ENCODE data around the gene C1QTNF7.
A peak's percentile ranks its signal among the peaks of the same experiment; 100 is the strongest.

The C1QTNF7 gene, protein sequence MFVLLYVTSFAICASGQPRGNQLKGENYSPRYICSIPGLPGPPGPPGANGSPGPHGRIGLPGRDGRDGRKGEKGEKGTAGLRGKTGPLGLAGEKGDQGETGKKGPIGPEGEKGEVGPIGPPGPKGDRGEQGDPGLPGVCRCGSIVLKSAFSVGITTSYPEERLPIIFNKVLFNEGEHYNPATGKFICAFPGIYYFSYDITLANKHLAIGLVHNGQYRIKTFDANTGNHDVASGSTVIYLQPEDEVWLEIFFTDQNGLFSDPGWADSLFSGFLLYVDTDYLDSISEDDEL

DNA sequence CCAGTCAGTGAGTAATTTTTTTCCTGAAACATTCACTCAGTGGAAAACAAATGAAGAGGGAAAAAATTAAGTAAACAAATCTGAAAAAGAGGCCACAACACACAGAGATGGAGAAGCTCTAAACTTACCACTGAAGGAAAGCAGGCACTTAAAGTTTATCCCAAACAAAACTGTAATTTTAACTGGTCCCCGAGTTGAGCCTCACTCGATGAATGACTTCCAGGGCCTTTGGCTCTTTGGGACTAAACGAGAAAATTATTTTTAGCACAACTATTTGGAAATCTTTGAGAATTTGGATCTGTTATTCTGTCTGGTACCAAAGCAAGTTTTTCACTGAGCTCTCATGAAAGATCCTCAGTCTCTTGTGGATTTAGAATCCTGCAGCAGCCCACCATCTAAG, at the start of gene C1QTNF7:
Gene C1QTNF7, plus strand, starts transcription at position 333 of the 400 bp plus-strand sequence. CDS start 7,711 bp downstream, outside the sequence.
- no peak for DNase-seq (ENCODE audit: low read depth in 2 of 2)

DNA sequence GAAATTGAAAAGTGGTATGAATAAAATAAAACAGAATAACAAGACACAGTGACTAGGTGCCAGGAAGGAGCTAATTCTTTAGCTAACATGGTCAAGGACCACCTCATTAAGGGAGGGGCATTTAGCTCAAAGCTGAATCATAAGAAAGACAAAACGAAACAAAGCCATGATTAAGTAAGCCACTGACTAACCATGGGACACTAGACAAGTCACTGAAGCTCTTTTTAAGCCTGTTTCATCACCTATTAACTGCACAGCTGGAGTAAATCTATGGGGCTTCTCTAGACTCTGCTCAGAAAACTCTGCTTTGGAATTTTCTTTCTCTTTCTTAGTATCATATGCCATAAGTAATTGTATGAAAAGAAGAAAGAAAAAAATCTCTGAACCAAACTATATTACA, 49.8 kb upstream of the C1QTNF7 start:
- DNase-seq (ENCODE audit: low read depth in 2 of 2): no peak

DNA sequence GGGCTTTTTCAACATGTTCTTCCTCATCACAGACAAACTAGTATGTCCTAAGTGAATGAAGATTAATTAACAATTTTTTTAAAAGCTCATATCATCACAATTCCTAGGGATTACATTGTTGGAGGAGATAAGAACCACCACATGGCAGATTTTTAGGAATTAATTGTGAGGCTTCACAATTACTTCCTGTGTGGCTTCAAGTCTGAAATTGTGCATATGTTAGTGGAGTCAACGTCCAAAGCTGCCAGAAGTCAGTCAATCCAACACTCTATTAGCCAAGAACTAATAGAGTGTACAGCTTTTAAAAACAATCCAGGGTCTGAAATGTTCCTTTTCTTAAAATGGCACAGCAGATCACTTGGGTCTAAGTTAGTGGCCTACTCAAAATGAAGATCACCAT, 49.3 kb upstream of the C1QTNF7 start:
- no peak for DNase-seq (ENCODE audit: low read depth in 2 of 2)

DNA sequence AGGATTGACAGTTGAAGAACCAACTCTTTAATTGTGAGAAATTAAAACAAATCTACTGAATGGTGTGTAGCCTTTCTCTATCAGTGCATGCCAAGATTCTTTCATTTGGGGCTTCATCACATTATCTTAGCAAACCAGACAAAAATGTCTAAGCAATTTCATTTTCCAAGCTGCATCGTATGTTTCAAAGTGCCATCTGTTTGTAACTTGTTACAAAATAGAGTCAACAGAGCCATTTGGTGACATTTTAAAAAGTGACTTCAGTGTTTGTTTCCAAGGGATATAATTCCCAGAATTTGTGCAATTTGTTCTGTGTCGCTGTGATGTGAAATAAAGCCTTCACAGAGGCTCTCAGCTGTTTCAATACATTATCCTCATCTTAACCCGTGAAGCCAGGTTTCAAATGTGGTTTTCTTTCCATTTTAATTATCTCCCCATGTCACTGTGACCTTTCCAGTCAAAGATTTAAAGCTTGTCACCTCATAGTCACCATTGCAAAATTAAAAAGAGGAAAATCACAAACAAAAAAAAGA, 46.0 kb upstream of the C1QTNF7 start:
- DNase-seq (ENCODE audit: low read depth in 2 of 2): no peak

DNA sequence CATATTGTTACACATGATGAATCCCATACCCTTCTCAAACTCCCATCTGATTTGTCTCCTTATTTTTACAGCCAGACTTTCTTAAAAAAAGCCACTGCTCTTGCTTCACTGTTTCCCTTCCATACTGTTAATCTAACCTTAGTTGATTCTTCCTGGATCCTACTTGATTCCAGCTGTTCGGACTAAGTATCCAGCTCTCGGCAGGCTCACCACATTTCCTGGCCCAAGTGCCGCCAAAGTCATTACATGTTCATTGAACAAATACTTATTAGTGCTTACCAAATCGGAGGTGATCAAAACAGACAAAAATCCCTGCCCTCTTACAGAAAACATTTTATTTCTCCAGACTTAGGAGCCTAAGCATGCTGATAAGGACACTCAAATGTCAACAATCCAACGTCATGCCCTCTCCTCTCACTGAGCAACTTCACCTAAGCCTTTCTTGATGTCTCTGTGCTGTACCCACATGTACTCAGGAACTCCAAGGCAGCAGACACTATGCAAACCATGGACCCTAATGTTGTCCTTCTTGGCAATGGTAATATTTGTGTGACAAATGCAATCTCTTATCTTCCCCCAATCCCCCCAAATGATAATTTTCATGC, 45.1 kb upstream of the C1QTNF7 start:
- DNase-seq (ENCODE audit: low read depth in 2 of 2): no peak

DNA sequence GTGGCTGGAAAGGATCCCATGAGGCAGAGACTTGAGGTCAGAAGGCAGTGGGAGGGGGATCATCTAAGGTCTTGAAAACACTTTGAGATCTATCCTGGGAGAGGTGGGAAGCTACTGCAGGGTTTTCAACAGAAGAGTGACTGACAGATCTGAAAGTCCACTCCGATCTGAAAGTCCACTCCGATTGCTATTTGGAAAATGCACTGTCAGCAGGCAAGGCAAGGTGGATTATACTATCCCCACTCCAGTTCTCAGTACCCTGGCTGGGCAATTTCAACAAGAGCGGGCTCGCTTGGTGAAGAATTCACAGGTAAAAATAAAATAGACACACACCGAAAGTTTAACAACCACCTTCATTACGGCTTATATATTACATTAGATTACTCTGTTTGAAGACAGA, 42.3 kb upstream of the C1QTNF7 start:
- no peak for DNase-seq (ENCODE audit: low read depth in 2 of 2)

DNA sequence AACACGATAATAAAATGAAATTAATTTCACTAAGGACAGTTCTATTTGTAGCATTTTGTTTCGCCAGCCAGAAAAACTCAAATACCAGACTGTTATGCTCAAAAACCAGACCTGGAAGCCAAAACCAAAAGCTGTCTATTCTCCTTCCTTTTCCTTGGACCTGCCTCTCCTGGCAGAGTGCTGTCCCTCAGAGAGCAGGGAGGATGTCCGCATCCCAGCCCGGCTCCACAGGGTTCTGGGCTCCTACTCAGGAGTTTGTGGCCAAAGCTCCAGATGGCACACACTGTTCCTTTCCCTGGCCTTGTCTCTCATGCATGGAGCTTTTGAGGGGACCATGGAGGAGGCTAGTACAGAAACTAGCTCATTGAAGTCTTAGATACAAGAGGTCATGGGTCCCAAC, 41.9 kb upstream of the C1QTNF7 start:
- DNase-seq (ENCODE audit: low read depth in 2 of 2): no peak

DNA sequence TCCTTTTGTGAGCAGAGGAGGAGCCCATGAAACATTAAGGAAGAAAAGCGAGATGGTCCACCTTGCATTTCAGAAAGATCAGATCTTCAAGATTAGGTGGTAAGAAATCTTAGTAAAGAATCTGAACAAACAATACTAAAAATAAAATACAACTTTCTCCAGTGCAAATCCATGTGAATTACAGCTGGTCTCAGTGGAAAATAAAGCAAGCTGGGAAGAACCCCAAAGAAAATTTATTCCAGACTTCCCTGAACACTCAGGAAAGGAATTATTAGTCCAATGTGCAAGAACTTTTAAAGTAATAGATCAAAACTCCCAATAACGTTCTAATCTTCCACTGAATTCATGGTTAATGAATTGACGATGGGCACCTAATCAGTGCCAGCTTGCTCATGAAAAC, 37.3 kb upstream of the C1QTNF7 start:
- DNase-seq (ENCODE audit: low read depth in 2 of 2): no peak

DNA sequence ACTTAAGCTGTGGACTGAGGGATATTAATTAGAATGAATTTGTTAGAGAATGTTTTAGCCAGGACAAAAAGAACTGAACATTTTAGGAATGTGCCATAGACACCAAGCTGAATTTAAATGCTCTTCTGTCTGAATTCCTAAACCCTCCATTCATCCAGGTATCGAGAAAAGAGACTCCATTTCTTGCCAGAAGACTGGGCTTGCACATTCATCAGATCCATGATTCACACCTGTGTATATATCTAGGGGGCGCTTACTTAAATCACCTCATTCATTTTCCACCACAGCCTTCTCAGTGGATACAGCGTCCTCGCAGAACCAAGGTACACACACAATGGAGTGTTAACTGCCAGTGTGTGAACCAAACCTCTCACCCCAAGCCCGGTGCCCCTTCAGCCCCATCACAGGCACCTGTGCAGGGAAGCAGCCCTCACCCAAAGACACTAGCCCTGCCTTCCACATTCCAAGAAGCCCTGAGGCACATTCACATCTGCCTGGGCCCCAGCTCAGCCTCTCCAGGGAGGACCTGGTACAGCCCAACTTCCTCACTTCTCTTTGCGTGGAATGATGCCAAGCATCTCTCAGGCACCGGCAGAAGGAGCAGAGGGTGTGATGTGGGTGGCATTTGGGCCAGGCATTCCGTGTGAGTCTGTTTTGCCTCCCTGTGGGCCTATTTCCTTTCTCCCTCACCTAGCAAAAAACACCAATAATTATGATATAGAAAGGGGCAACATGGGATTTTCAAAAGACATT, 35.6 kb upstream of the C1QTNF7 start:
- no peak for DNase-seq (ENCODE audit: low read depth in 2 of 2)

DNA sequence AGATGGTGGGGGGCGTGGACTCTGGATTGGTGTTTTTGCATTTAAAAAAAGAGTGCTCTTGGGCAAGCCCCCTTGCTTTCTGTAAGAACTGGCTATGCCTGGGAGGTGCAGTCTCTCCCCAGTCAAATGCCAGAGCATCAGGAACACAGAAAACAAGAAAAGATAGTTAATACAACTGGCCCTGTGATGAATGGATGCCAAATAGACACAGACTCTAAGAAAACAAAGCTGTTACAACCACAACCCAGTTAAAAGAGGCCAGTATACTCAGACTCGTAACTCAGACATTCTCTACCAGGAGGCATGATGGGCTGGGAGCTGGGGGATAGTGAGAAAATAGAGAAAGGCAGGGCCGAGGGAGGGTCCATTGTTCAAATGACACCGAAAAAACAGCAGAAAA, 32.5 kb upstream of the C1QTNF7 start:
- DNase-seq (ENCODE audit: low read depth in 2 of 2): no peak

DNA sequence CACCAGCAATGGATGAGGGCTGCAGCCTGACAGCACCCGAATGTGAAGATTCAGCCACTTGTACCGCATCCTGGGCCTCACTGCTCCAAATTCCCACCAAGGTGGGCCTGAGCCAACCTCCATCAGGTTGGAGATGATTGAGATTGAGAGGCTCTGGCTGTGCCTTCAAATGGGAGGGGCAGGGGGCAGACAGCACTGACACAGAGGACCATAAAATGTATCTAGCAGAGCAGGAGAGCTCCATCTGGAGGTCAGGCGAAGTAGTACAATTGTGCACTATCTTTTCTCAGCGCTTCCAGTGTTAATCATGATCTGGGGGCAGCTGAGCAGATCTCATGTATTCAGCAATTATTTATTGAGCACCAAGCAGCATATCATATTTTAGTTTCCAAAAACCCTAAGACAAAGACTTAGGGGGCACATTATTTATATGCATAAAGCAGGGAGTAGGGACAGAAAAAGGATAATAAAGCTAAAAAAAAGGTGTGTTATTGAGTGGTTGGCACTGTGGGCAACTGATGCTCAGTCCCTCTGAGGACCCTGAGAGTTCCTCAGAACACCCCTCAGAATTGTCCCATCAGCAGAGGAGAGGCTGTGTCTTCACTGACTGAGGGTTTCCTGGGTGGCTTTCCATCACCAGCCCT, 31.6 kb upstream of the C1QTNF7 start:
- DNase-seq (ENCODE audit: low read depth in 2 of 2): peak; percentile 26 to 34

DNA sequence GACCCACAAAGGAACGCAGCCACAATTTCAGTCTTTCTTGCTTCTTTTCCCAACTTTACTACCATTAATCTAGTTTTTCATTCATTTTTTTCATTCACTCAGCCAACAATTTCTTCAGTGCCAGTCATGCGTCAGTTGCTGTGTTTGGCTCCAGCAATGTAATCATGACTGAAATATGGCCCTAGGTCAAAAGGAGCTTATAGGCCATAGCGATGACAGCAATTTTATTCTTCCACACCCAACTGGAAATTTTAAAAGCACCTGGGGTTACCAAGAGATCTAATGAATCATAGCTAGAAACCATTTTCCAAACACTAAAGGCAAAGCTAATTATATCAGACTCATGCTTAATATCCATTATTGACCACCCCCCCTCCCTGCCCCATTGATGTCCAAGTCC, 29.8 kb upstream of the C1QTNF7 start:
- DNase-seq (ENCODE audit: low read depth in 2 of 2): no peak

DNA sequence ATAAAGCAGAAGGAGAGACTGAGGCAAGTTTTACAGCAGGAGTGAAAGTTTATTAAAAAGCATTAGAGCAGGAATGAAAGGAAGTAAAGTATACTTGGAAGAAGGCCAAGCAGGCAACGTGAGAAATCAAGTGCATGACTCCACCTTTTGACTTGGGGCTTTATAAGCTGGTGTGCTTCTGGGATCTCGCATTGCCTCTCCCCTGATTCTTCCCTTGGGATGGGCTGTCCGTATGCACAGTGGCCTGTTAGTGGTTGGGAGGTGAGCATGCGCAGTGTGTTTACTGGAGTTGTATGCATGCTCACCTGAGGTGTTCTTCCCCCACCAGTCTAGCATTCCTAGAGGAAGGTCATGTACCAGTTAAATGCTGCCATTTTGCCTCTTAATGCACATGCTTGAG, 29.1 kb upstream of the C1QTNF7 start:
- no peak for DNase-seq (ENCODE audit: low read depth in 2 of 2)

DNA sequence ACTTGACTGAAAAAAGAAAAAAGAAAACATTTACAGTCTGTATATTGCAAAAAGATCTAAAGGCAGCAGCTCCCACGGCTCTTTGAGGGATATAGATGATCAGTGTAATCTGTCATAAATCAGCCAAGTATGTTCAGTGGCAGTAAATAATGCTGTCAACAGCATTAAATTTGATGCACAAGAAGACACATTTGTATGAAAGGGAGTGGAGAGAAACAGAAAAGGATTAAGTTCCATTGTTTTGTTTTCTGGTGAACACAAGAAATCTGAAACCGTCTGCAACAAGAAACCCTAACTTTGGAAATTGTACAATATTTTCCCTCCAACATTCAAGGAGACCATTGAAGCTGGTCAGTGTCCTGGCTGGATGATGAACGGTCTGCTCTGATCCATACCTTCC, 27.6 kb upstream of the C1QTNF7 start:
- no peak for DNase-seq (ENCODE audit: low read depth in 2 of 2)

DNA sequence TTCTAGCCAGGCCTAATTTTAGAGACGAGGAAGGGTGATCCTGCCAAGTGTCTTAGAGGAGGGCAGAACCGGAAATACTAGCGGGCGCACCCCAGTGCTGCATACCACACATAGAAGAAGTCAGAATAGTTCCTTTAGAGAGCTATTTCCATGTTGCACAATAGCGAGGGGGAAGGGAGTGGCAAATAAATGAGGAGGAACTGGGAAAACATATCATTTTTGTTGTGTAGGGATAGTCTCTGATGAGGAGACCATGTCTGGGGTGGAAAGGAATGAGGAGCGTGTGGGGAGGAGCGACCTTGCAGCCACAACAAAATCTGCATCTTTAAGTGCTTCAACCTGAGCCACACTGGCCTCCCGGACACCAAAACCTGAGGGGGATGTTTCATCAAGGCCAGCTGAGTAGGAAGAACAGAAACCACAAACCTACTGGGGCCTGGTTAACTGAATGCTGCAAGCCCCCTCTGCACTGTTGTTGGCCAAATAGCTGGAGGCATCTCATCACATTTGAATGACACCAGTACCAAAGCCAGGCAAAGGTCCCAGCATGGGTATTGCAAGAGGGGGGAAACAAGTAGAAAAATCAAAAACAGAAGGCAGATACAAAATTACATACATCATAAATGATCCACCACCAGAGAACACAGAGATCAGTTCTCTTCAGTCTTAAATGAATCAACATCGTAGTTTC, 26.7 kb upstream of the C1QTNF7 start:
- no peak for DNase-seq (ENCODE audit: low read depth in 2 of 2)

DNA sequence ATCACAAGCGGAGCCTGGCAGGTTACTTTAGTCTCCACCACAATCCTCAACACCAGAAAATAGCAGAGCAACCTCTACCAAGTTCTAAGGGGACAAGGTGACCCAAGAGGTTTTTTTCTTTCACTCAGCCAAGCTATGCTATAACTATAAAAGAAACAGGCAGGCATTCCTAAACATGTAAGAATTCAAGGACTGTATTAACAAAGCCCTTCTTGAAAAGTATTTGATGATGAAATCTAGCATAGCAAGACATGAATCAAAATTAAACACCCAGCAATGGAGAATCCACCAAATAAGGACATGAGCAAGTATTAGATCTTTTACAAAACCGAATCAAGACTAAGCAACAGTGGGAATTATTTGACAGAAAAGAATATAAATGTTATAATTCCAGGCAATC, 25.7 kb upstream of the C1QTNF7 start:
- no peak for DNase-seq (ENCODE audit: low read depth in 2 of 2)

DNA sequence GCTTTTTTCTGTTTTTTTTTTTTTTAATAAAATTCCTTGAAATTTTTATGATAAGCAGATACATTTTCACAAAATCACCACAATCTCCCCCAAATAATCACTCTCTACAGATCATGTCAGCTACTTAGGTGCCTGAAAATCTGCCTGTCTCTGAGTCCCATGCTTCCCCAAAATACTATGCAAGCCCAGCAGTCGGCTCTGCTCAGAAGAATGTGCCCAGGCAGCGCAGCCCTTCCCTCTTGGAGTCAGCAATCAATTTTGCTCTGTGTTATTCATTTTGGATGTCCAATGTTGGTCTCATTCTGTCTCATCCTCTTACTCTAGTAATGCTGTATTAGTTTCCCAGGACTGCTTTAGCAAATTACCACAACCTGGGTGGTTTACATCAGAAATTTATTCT, 24.9 kb upstream of the C1QTNF7 start:
- DNase-seq (ENCODE audit: low read depth in 2 of 2): no peak

DNA sequence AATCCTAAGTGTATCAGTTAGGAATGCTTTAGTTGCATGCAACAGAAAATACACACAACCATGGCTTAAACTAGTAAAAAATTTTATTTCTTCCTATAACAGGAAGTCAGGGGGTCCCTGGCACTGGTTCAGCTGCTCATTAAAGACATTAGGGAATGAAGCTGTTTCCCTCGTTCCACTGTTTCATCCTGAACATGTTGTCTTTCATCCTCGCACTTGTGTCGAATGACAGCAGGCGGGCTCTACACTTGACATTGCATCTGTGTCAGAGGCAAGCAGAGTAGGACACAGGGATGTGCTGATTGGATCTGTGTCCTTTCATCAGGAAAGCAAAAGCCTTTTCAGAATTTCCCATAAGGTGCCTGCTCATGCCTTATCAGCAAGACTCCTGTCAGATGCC, 22.8 kb upstream of the C1QTNF7 start:
- DNase-seq (ENCODE audit: low read depth in 2 of 2): no peak

DNA sequence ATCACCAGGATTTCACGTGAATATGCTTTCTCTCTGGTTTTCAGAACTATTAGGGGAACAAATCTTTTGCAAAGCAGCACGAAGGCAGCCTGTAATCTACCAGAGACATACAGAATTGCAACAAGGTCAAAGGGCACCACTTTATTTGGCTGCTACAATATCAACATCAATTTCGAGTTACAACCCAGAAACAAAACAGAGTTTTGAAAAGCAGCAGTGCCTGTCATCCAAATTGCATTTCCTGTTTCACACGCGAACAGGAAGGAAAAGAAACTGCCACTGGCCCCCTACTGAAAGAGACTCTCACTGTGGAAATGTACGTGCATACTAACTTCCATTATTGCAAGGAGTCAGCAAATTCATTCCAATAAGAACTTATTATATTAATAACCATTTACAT, 17.1 kb upstream of the C1QTNF7 start:
- DNase-seq (ENCODE audit: low read depth in 2 of 2): no peak

DNA sequence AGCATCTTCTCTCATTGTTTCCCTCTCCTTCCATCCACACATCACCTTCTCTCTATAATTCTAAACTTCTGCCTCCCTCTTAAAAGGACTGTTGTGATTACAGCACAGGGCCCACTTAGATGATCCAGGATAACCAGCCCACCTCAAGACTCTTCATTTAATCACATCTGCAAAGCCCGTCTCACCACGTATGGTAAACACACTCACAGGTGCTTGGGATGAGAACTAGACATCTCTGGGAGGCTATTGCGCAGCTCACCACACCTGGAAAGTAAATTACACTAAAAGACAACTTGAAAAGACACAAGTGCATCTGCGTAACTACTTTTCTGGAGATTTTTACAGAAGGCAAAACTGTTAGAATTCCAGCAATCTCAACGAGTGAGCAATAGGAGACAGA, 15.4 kb upstream of the C1QTNF7 start:
- DNase-seq (ENCODE audit: low read depth in 2 of 2): no peak

DNA sequence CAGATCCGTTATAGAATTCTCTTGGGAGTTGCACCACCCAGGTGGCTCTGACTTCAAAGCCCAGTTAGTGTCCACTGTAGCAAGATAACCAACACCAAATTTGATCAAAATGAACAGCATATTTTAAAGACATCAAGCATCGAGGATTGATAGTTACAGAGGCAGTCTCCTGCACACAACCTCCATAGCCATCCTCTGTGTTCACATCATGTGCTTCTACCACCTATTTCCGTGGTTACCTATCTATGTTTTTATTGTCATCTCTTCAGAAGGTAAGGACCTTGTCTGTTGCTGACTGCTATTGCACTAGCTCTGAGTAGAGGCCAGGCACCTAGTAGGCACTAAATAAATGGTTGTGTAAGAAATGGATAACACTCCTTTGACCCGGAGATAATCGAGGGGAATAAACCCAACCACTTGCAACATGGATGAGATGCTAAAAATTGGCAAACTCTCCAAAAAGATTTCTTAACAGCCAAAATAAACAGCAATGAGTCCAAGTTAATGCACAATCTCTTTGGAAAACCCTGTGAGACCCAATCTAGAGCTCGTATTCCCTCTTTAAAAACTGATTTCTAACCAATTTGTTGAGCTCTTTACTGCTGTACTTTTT, 14.7 kb upstream of the C1QTNF7 start:
- no peak for DNase-seq (ENCODE audit: low read depth in 2 of 2)

All from stimulated activated CD4-positive, alpha-beta T cell treated with anti-CD3 and anti-CD28 coated beads, Interleukin-1b, Interleukin-23, amount 100 ng/mL, for 4 hours (primary cell).